Gastrocnemius medialis (tissue), 4 donors: ENCODE measurements around the gene PRPF19. TPM values are rescaled to one million over a fixed set of nuclear protein-coding genes. Genes with fewer than 3 reads are reported as not detected.

Source experiments
- ATAC-seq, 2 donors: fragments of 150-250 bp; one replicate each; pipeline ENCODE4 v1.9.1; 2016
- DNase-seq, 2 donors: peaks; one replicate each; pipeline ENCODE4 v3.0.0-alpha.2; 2019
- H3K27ac ChIP-seq, 4 donors: fragments of 200-600 bp; sonication (generic); 1 replicate in 1 of 4; 2 replicates in 3 of 4; pipeline ENCODE4 v1.5.1; 2016 to 2018; ENCODE audit warnings: mild to moderate bottlenecking in 2 of 4, moderate library complexity in 1 of 4
- H3K27me3 ChIP-seq, 3 donors: fragments of 200-600 bp; sonication (generic) in 2 of 3; 1 replicate in 1 of 3; 2 replicates in 2 of 3; pipeline versions ENCODE4 v1.5.1 to v1.6.0; 2016 to 2019; ENCODE audit warnings: mild to moderate bottlenecking in 1 of 3, moderate library complexity in 1 of 3
- H3K36me3 ChIP-seq, 2 donors: fragments of 200-600 bp; sonication (generic) in 1 of 2; one replicate each; pipeline ENCODE4 v1.5.1; 2017 to 2018
- H3K4me1 ChIP-seq, 2 donors: fragments of 200-600 bp; sonication (generic) in 1 of 2; one replicate each; pipeline ENCODE4 v1.5.1; 2016 to 2017; ENCODE audit warnings: mild to moderate bottlenecking in 2 of 2
- H3K4me3 ChIP-seq, 4 donors: fragments of 200-600 bp; sonication (generic) in 3 of 4; 1 replicate in 1 of 4; 2 replicates in 3 of 4; pipeline ENCODE4 v1.5.1; 2016 to 2019; ENCODE audit warnings: mild to moderate bottlenecking in 2 of 4
- H3K9me3 ChIP-seq, 3 donors: fragments of 200-600 bp; sonication (generic) in 2 of 3; 1 replicate in 1 of 3; 2 replicates in 2 of 3; pipeline ENCODE4 v1.5.1; 2016 to 2019
- POLR2A ChIP-seq, 2 donors: fragments of 450-650 bp; IDR thresholded peaks; one replicate each; pipeline ENCODE4 v1.6.1; 2017; ENCODE audit warnings: antibody characterized with exemption in 2 of 2, mild to moderate bottlenecking in 2 of 2, moderate library complexity in 2 of 2
- in situ Hi-C, 4 donors: fragments of 200-750 bp; cut with MboI; loops; one replicate each; pipeline versions ENCODE4 v1.15.0 to v1.8.0; 2017; ENCODE audit warnings: low sequenced_read_pairs in 4 of 4
- intact Hi-C: fragments of 100-400 bp; cut with DNase I; formaldehyde crosslinking; loops from one replicate; pipeline ENCODE4 v1.15.1; 2023; ENCODE audit warnings: low total_unique reads
- total RNA-seq, 4 donors: library from RNA; depleted of rRNA; stranded (reverse); fragments of >200 nt; gene quantifications; one replicate each; pipeline versions ENCODE4 v1.1.0 to v1.2.3, GENCODE V29; 2016
- TF ChIP-seq, protein P1 (sequence below), 5 experiments: fragments of 450-650 bp in 3 of 5; fragments of 200-600 bp in 2 of 5; sonication (generic) in 2 of 5; IDR thresholded peaks in 4 of 5; conservative IDR thresholded peaks in 1 of 5; 1 replicate in 4 of 5; 2 replicates in 1 of 5; pipeline ENCODE4 v1.5.1; 2016 to 2019; ENCODE audit warnings: antibody characterized with exemption in 5 of 5, mild to moderate bottlenecking in 3 of 5, moderate library complexity in 3 of 5

PRPF19 gene
- total RNA-seq, 4 donors from 2014 or later, result 55.5 to 75.6 (median 71.9) TPM

DNA sequence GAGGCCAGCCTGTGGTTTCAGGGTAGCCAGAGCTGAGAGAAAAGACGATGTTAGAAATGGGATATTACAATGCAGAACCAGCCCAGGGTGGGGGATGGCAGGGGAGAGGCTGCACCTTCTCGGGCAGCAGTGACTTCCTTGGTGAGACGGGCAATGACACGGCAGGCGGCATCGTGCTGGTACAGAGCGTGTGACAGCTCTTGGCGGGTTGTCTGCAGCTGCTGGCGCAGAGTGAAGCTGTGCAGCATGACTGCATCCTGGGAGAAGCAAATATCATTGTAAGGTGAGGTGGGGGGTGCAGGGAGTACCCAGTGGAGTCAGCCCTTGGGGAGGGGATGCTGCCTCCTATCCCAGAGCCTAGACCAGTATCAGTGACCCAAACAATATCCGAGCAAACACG lies 3.8 kb downstream of the PRPF19 start:
- H3K27ac ChIP-seq, result no peak overlapping the region
- in situ Hi-C loops, result loop anchor here in 1 of 4 donors (25.0 kb wide), 1 partner anchor 260 kb away; the partner anchor contains the start of gene VPS37C

GRCh38 chr11:60900673-60901404 lies 5.5 kb downstream of the PRPF19 start:
- Histone ChIP-seq H3K27ac (peak overlapping the region in 1 of 4 donors; percentile 23), H3K9me3 (no peaks in the 10 kb centered on the region), H3K27me3 (no peaks in the 10 kb centered on the region), H3K4me3 (no peak overlapping the region), H3K4me1 (peaks cover 16 to 24% of the 10 kb centered on the region in 2 donors), H3K36me3 (peaks cover 4 to 75% of the 10 kb centered on the region in 2 donors)
- intact Hi-C loops (no loop called here), in situ Hi-C loops (loop anchor here in 1 of 4 donors (25.0 kb wide), 1 partner anchor 261 kb away; the partner anchor contains the start of gene VPS37C)
- DNase-seq (no peak), ATAC-seq (no peak)
- no peak for TF ChIP-seq POLR2A (IDR thresholded peaks at IDR 0.05)
- TF ChIP-seq, protein P1, sequence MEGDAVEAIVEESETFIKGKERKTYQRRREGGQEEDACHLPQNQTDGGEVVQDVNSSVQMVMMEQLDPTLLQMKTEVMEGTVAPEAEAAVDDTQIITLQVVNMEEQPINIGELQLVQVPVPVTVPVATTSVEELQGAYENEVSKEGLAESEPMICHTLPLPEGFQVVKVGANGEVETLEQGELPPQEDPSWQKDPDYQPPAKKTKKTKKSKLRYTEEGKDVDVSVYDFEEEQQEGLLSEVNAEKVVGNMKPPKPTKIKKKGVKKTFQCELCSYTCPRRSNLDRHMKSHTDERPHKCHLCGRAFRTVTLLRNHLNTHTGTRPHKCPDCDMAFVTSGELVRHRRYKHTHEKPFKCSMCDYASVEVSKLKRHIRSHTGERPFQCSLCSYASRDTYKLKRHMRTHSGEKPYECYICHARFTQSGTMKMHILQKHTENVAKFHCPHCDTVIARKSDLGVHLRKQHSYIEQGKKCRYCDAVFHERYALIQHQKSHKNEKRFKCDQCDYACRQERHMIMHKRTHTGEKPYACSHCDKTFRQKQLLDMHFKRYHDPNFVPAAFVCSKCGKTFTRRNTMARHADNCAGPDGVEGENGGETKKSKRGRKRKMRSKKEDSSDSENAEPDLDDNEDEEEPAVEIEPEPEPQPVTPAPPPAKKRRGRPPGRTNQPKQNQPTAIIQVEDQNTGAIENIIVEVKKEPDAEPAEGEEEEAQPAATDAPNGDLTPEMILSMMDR (IDR thresholded peaks at IDR 0.05 in 4 of 5, conservative IDR thresholded peaks at IDR 0.05 in 1 of 5), result no peak

More for the DNA sequence above, 3.8 kb downstream of the PRPF19 start:
- intact Hi-C loops, result no loop called here
- Histone ChIP-seq H3K4me1 (peaks cover 24 to 28% of the 10 kb centered on the region in 2 donors), H3K27me3 (no peaks in the 10 kb centered on the region), H3K4me3 (no peak overlapping the region), H3K36me3 (peaks cover 2 to 57% of the 10 kb centered on the region in 2 donors), H3K9me3 (no peaks in the 10 kb centered on the region)
- no peak for DNase-seq
- no peak for ATAC-seq
- TF ChIP-seq POLR2A (IDR thresholded peaks at IDR 0.05), result no peak
- TF ChIP-seq, protein P1 (IDR thresholded peaks at IDR 0.05 in 4 of 5, conservative IDR thresholded peaks at IDR 0.05 in 1 of 5), result no peak

GRCh38 chr11:60899977-60900376 lies 6.4 kb downstream of the PRPF19 start:
- no peak for ATAC-seq
- in situ Hi-C loops (loop anchor here in 3 of 4 donors (5.0 to 25.0 kb wide), 3 partner anchors 63 to 262 kb away; partner anchors contain the start of gene VPS37C (in 1 of the 3)), intact Hi-C loops (loop anchor here (1.0 kb wide), 1 partner anchor 69 kb away; no protein-coding TSS in a partner anchor)
- Histone ChIP-seq H3K4me1 (peaks cover 8 to 16% of the 10 kb centered on the region in 2 donors), H3K27ac (peak overlapping the region in 1 of 4 donors; percentile 23), H3K4me3 (no peak overlapping the region), H3K9me3 (no peaks in the 10 kb centered on the region), H3K27me3 (no peaks in the 10 kb centered on the region), H3K36me3 (peaks cover 4 to 82% of the 10 kb centered on the region in 2 donors)
- TF ChIP-seq, protein P1 (IDR thresholded peaks at IDR 0.05 in 4 of 5, conservative IDR thresholded peaks at IDR 0.05 in 1 of 5), result no peak
- no peak for TF ChIP-seq POLR2A (IDR thresholded peaks at IDR 0.05)
- no peak for DNase-seq

DNA sequence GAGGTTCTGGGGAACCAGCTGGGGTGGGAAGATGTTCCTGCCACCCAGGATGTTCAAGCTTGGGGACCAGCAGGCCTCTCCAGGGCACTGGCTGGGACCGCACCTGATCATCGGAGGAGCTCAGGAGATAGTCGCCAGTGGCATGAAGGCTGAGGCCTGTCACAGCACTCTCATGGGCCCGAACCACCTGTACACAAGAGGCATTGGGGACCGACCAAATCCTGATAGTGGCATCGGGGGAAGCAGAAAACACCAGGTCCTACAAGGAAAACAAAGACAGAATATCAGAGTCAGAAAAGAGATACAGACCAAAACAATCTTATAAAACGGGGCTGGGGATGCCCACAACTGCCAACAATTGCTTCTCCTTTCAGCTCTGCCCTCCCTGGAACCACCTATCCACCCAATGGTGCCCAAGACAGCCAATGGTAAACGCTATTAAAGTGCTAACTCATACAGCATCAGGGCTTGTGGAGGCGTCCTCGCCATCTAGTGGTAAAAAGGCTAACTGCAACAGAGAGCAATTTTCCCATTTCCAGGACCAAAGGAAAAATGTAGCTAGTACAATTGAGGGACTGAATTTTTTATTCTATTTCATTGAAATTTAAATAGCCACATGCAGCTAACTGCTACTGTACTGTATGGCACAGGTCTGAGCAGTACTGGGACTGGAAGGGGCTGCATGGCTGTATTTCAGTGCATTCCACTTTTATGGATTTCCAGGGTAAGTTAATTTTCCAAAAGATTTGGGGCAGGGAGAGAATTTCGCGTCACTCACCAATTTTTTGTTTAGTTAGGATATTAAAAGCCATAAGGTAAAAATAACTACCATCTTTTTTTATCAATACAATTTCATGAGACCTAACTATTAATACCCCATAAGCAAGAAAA lies 7.1 kb downstream of the PRPF19 start:
- H3K4me1 ChIP-seq, result peaks cover under 1 to 10% of the 10 kb centered on the region in 2 donors
- TF ChIP-seq POLR2A (IDR thresholded peaks at IDR 0.05), result no peak
- TF ChIP-seq, protein P1 (IDR thresholded peaks at IDR 0.05 in 4 of 5, conservative IDR thresholded peaks at IDR 0.05 in 1 of 5), result peak; percentile 82 to 97 (median 92)
- H3K4me3 ChIP-seq, result no peak overlapping the region
- H3K9me3 ChIP-seq, result no peaks in the 10 kb centered on the region
- DNase-seq (peak in 1 of 2 donors; percentile 49), ATAC-seq (peak; percentile 78 to 96)
- peaks cover 4 to 89% of the 10 kb centered on the region in 2 donors for H3K36me3 ChIP-seq
- intact Hi-C loops, result loop anchor here (1.0 kb wide), 1 partner anchor 68 kb away; no protein-coding TSS in a partner anchor
- peak overlapping the region; percentile 0 to 59 (median 52) for H3K27ac ChIP-seq
- in situ Hi-C loops, result loop anchor here in 3 of 4 donors (5.0 kb wide), 2 partner anchors 62 to 67 kb away; no protein-coding TSS in a partner anchor
- H3K27me3 ChIP-seq, result no peaks in the 10 kb centered on the region
